Hematopoietic multipotent progenitor cell treated with erythropoietin and hydrocortisone succinate and interleukin-3 and kit ligand, for 4 days (in vitro differentiated cells): ENCODE results near the gene EIF3A.

Experiments
- DNase-seq: peaks from one replicate; pipeline ENCODE4 v3.0.0-alpha.2; 2015

Gene EIF3A

GRCh38 chr10:118998183-118998582 lies 82.4 kb downstream of the EIF3A start:
- DNase-seq = no peak

DNA sequence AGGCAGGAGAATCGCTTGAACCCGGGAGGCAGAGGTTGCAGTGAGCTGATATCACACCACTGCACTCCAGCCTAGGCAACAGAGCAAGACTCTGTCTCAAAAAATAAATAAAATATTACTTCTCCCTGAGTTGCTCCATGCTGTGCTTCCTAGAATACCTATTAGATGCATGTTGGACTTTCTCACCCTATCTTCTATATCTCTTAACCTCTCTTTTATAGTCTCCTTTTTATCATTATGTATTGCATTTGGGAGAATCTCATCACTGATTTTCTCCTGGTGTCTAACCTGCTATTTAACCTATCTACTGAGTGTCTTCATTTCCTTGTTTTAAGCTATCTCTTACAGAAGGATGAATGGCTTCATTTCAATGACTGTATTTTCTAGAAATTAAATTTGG lies 83.2 kb downstream of the EIF3A start:
- no peak for DNase-seq

- no peak for DNase-seq
Measured at GRCh38 chr10:118995739-118996138, 84.9 kb downstream of the EIF3A start.

GRCh38 chr10:118994321-118994720 lies 86.3 kb downstream of the EIF3A start:
- no peak for DNase-seq

DNA sequence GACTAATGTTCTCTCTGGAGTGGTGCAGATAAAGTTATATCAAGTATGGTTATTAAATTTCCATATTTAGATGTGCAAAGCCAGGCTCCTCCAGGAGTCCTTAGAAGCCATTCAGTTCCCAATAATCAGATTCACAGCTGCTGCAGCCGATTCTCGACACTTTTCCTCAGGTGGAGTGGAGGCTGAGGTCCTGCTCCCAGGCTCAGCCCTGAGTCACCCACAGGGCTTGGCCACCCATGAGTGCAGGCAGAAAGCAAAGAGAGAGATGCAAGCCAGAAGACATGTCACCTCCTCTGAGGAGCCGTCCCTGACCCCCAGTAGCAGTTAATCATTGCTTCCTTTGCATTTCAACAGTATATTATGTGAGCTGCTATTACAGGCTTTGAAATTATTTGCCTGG lies 87.4 kb downstream of the EIF3A start:
- DNase-seq = no peak

DNA sequence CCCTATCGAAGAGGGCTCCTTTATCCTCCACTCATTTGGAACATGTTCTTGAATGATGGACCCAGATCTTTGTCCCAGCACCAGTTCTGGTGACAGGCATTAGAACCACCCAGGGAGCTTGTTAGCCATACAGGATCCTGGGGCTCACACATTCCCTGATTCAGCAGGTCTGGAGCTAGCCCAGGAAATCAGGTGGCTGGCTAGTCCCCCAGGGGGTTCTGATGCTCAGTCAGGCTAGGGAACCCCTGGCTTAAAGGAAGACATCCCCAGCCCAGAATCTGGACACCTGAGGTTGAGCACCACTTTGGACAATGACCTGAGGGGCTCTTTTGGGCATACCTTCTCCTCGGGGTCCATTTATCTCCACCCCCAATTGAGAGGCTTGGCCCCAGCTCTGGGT lies 88.1 kb downstream of the EIF3A start:
- DNase-seq = no peak

DNA sequence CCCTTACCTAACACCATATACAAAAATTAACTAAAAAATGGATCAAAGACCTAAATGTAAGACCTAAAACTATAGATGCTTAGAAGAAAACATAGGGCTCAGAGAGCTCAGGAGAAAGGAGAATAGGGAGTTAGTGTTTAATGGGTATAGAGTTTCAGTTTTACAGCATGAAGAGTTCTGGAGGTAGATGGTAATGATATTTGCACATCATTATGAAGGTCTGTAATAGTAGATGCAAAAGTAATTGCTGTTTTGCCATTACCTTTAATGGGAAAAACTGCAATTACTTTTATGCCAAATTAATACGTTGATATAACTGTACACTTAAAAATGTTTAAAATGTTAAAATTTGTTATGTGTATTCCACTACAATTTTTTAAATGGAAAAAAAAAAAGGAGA lies 90.3 kb downstream of the EIF3A start:
- no peak for DNase-seq

DNA sequence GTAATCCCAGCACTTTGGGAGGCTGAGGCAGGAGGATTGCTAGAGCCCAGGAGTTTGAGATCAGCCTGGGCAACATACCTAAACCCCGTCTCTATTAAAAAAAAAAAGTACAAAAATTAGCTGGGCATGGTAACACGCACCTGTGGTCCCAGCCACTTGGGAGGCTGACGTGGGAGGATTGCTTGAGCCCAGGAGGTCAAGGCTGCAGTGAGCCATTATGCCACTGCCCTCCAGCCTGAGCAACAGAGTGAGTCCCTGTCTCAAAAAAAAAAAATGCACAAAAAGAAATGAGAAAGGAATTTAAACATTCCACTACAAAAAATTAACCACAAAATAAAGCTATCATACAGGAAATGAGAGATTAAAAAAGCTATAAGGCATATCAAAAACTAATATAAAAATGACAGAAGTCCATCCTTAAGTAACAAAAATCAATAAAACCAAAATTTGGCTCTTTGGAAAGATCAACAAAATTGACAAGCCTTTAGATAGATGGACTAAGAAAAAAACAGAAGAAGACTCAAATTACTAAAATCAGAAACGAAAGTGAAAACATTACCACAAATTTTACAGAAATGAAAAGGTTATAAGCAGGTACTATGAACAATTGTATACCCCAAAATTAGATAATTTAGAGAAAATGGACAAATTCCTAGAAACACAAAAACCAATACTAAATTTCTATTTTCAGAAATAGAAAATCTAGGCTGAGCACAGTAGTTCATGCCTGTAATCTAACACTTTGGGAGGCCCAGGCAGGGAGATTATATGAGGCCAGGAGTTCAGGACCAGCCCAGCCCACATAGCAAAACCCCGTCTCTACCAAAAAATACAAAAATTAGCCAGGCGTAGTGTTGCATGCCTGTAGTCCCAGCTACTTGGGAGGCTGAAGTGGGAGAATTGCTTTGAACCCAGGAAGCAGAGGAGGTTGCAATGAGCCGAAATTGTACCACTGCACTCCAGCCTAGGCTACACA lies 93.5 kb downstream of the EIF3A start:
- no peak for DNase-seq

- no peak for DNase-seq
Measured at GRCh38 chr10:118985576-118985975, 95.0 kb downstream of the EIF3A start.
